Measurements from ENCODE around the gene B4GALT7.

The B4GALT7 gene

GRCh38 chr5:177607452-177608192, 7.7 kb downstream of the B4GALT7 start:
- Histone ChIP-seq H3K79me2 (ENCODE audit: insufficient read depth, low read depth) (no peaks in the 10 kb centered on the region), H2AFZ (ENCODE audit: low read depth) (no peak overlapping the region), H3K4me1 (ENCODE audit: low read depth, poor library complexity, severe bottlenecking) (no peaks in the 10 kb centered on the region), H3K27ac (no peak overlapping the region), H3K4me3 (IDR thresholded peaks at IDR 0.05; ENCODE audit: insufficient read depth, low read depth, low read length) (no peak overlapping the region), H3K27me3 (ENCODE audit: insufficient read depth, low read depth) (no peaks in the 10 kb centered on the region), H3K9ac (no peak overlapping the region), H3K4me2 (no peak overlapping the region), H3K36me3 (ENCODE audit: insufficient read depth) (no peaks in the 10 kb centered on the region), H4K20me1 (ENCODE audit: insufficient read depth) (no peaks in the 10 kb centered on the region)
- peak; percentile 60 for TF ChIP-seq CTCF (conservative IDR thresholded peaks at IDR 0.05; ENCODE audit: low read depth, low read length)

- Histone ChIP-seq H3K4me3 (IDR thresholded peaks at IDR 0.05; ENCODE audit: insufficient read depth, low read depth, low read length) (no peak overlapping the region), H4K20me1 (ENCODE audit: insufficient read depth) (no peaks in the 10 kb centered on the region), H3K9ac (no peak overlapping the region), H3K36me3 (ENCODE audit: insufficient read depth) (no peaks in the 10 kb centered on the region), H3K79me2 (ENCODE audit: insufficient read depth, low read depth) (no peaks in the 10 kb centered on the region), H3K4me2 (no peak overlapping the region), H3K27me3 (ENCODE audit: insufficient read depth, low read depth) (no peaks in the 10 kb centered on the region), H3K27ac (no peak overlapping the region), H3K4me1 (ENCODE audit: low read depth, poor library complexity, severe bottlenecking) (no peaks in the 10 kb centered on the region), H2AFZ (ENCODE audit: low read depth) (no peak overlapping the region)
- TF ChIP-seq CTCF (conservative IDR thresholded peaks at IDR 0.05; ENCODE audit: low read depth, low read length): no peak
These were observed 8.5 kb downstream of the B4GALT7 start for GRCh38 chr5:177608243-177609075.

- H3K9ac ChIP-seq: no peak overlapping the region
- no peak for TF ChIP-seq CTCF (conservative IDR thresholded peaks at IDR 0.05; ENCODE audit: low read depth, low read length)
- no peak overlapping the region for H3K4me2 ChIP-seq
- H3K36me3 ChIP-seq (ENCODE audit: insufficient read depth): no peaks in the 10 kb centered on the region
- no peak overlapping the region for H2AFZ ChIP-seq (ENCODE audit: low read depth)
- H4K20me1 ChIP-seq (ENCODE audit: insufficient read depth): no peaks in the 10 kb centered on the region
- H3K27ac ChIP-seq: no peak overlapping the region
- no peak overlapping the region for H3K4me3 ChIP-seq (IDR thresholded peaks at IDR 0.05; ENCODE audit: insufficient read depth, low read depth, low read length)
- H3K79me2 ChIP-seq (ENCODE audit: insufficient read depth, low read depth): no peaks in the 10 kb centered on the region
- no peaks in the 10 kb centered on the region for H3K4me1 ChIP-seq (ENCODE audit: low read depth, poor library complexity, severe bottlenecking)
- H3K27me3 ChIP-seq (ENCODE audit: insufficient read depth, low read depth): no peaks in the 10 kb centered on the region
These were observed 9.4 kb downstream of the B4GALT7 start for GRCh38 chr5:177609076-177610059.

GRCh38 chr5:177610131-177610769, 10.3 kb downstream of the B4GALT7 start:
- no peaks in the 10 kb centered on the region for H3K79me2 ChIP-seq (ENCODE audit: insufficient read depth, low read depth)
- H3K27me3 ChIP-seq (ENCODE audit: insufficient read depth, low read depth): no peaks in the 10 kb centered on the region
- H3K9ac ChIP-seq: no peak overlapping the region
- no peaks in the 10 kb centered on the region for H3K4me1 ChIP-seq (ENCODE audit: low read depth, poor library complexity, severe bottlenecking)
- H3K27ac ChIP-seq: no peak overlapping the region
- no peak overlapping the region for H3K4me2 ChIP-seq
- H2AFZ ChIP-seq (ENCODE audit: low read depth): no peak overlapping the region
- no peak overlapping the region for H3K4me3 ChIP-seq (IDR thresholded peaks at IDR 0.05; ENCODE audit: insufficient read depth, low read depth, low read length)
- H4K20me1 ChIP-seq (ENCODE audit: insufficient read depth): no peaks in the 10 kb centered on the region
- H3K36me3 ChIP-seq (ENCODE audit: insufficient read depth): no peaks in the 10 kb centered on the region
- no peak for TF ChIP-seq CTCF (conservative IDR thresholded peaks at IDR 0.05; ENCODE audit: low read depth, low read length)

Data from KMS-11 (cell line).